Neural cell (in vitro differentiated cells): ENCODE data around the gene CIROP. TPM values are rescaled to one million over a fixed set of nuclear protein-coding genes. Genes with fewer than 3 reads are reported as not detected.

Source experiments
- H2AFZ ChIP-seq: fragments of 200-600, 300-800 bp; sonication (generic), shearing (Covaris generic); 2 replicates; pipeline ENCODE4 v1.6.0; 2014; ENCODE audit warnings: low read depth, mild to moderate bottlenecking, antibody characterized with exemption, low read length, moderate library complexity
- H3F3A ChIP-seq: fragments of 200-600 bp; shearing (Covaris generic); 2 replicates; pipeline ENCODE4 v1.6.1; 2016; ENCODE audit warnings: mild to moderate bottlenecking, moderate library complexity, mixed read lengths, antibody characterized with exemption, low read length; ENCODE audit not compliant: insufficient read depth, poor library complexity, severe bottlenecking
- H3K27ac ChIP-seq: fragments of 200-600, 300-800 bp; sonication (generic), shearing (Covaris generic); 2 replicates; pipeline ENCODE4 v1.5.1; 2014; ENCODE audit warnings: mild to moderate bottlenecking, low read length, moderate library complexity
- H3K27me3 ChIP-seq: fragments of 300-800, 200-600 bp; sonication (generic), shearing (Covaris generic); 2 replicates; pipeline ENCODE4 v1.6.0; 2014; ENCODE audit warnings: mild to moderate bottlenecking, low read depth, low read length, moderate library complexity; ENCODE audit not compliant: insufficient read depth
- H3K36me3 ChIP-seq: fragments of 300-800, 200-600 bp; sonication (generic), shearing (Covaris generic); 2 replicates; pipeline ENCODE4 v1.5.1; 2014; ENCODE audit warnings: mild to moderate bottlenecking, antibody characterized with exemption, low read length, moderate library complexity; ENCODE audit not compliant: insufficient read depth
- H3K4me2 ChIP-seq: fragments of 300-800, 200-600 bp; sonication (generic), shearing (Covaris generic); 2 replicates; pipeline ENCODE4 v1.6.0; 2014; ENCODE audit warnings: mild to moderate bottlenecking, low read length
- H3K4me3 ChIP-seq: fragments of 300-800, 200-600 bp; sonication (generic), shearing (Covaris generic); 2 replicates; pipeline ENCODE4 v1.5.1; 2014; ENCODE audit warnings: mild to moderate bottlenecking, low read length, moderate library complexity
- H3K79me2 ChIP-seq: fragments of 200-600 bp; shearing (Covaris generic); replicated peaks from 2 replicates; pipeline ENCODE4 v1.6.0; 2014; ENCODE audit warnings: mild to moderate bottlenecking, low read length, moderate library complexity; ENCODE audit not compliant: insufficient read depth
- H3K9ac ChIP-seq: fragments of 300-800, 200-600 bp; sonication (generic), shearing (Covaris generic); 2 replicates; pipeline ENCODE4 v1.6.1; 2016; ENCODE audit warnings: mild to moderate bottlenecking, low read length, mixed read lengths
- H3K9me2 ChIP-seq: fragments of 200-600 bp; shearing (Covaris generic); 2 replicates; pipeline ENCODE4 v1.6.1; 2016; ENCODE audit warnings: mild to moderate bottlenecking, low read length, mixed read lengths; ENCODE audit not compliant: insufficient read depth
- H3K9me3 ChIP-seq: fragments of 200-600, 300-800 bp; sonication (generic), shearing (Covaris generic); 2 replicates; pipeline ENCODE4 v1.6.1; 2016; ENCODE audit warnings: mild to moderate bottlenecking, mixed run types, low read length, moderate library complexity, mixed read lengths
- H4K20me1 ChIP-seq: fragments of 200-600 bp; shearing (Covaris generic); 2 replicates; pipeline ENCODE4 v1.6.1; 2016; ENCODE audit warnings: mild to moderate bottlenecking, mixed run types; ENCODE audit not compliant: insufficient read depth
- EP300 ChIP-seq: fragments of 450-650 bp; conservative IDR thresholded peaks from 2 replicates; pipeline ENCODE4 v1.6.1; 2014; ENCODE audit warnings: antibody characterized with exemption, mild to moderate bottlenecking, moderate library complexity; ENCODE audit not compliant: poor library complexity, severe bottlenecking
- EZH2 ChIP-seq: fragments of 200-600, 300-800 bp; shearing (Covaris generic), sonication (generic); IDR thresholded peaks from 2 replicates; pipeline ENCODE4 v1.6.1; 2014; ENCODE audit warnings: antibody characterized with exemption, low read length, borderline replicate concordance, mild to moderate bottlenecking; ENCODE audit not compliant: insufficient read depth, poor library complexity, severe bottlenecking
- MXI1 ChIP-seq: fragments of 450-650 bp; conservative IDR thresholded peaks from 2 replicates; pipeline ENCODE4 v1.6.1; 2014; ENCODE audit warnings: antibody characterized with exemption, mild to moderate bottlenecking; ENCODE audit not compliant: poor library complexity, severe bottlenecking
- POLR2AphosphoS5 ChIP-seq: IDR thresholded peaks from 2 replicates; pipeline ENCODE4 v1.6.1; 2012
- RAD21 ChIP-seq: fragments of 450-650 bp; conservative IDR thresholded peaks from 2 replicates; pipeline ENCODE4 v1.6.1; 2014; ENCODE audit warnings: antibody characterized with exemption, mild to moderate bottlenecking, moderate library complexity
- SMC3 ChIP-seq: fragments of 450-650 bp; conservative IDR thresholded peaks from 2 replicates; pipeline ENCODE4 v1.6.1; 2014; ENCODE audit warnings: antibody characterized with exemption, mild to moderate bottlenecking, moderate library complexity; ENCODE audit not compliant: poor library complexity
- TAF1 ChIP-seq: IDR thresholded peaks from 2 replicates; pipeline ENCODE4 v1.6.1; 2012; ENCODE audit warnings: low read depth
- polyA plus RNA-seq: library from polyadenylated mRNA; depleted of rRNA; stranded (reverse); fragments of >200 nt; gene quantifications from 2 replicates; pipeline ENCODE4 v1.2.3, GENCODE V29; 2014
- TF ChIP-seq, protein P1 (sequence below): IDR thresholded peaks from 2 replicates; pipeline ENCODE4 v1.6.1; 2012; ENCODE audit warnings: borderline replicate concordance
- TF ChIP-seq, protein P2 (sequence below): fragments of 450-650 bp; IDR thresholded peaks from 2 replicates; pipeline ENCODE4 v1.5.1; 2014; ENCODE audit warnings: antibody characterized with exemption, mild to moderate bottlenecking, moderate library complexity; ENCODE audit not compliant: poor library complexity, severe bottlenecking

CIROP gene
- polyA plus RNA-seq, 1 donor from 2014 or later = not detected

DNA sequence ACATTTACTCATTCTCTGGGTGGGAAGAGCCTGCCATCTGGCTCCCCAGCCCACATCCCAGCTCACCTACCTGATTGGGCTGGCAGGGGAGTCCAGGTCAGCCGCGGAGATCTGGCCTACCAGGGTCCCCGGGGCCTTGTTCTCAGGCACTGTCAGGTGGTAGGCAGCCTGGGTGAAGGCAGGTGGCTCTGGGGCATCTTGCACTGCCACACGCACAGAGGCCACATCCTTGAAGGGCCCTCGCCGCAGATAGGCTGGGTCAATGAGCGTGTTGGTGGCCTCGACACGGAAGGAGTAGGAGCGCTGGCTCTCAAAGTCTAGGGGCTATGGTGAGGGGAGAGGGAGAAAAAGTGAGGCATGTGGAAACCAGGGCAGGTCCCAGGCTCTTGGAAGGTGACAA is 51.4 kb downstream of the CIROP start:
- no peaks in the 10 kb centered on the region for H4K20me1 ChIP-seq
- no peak overlapping the region for H2AFZ ChIP-seq
- no peaks in the 10 kb centered on the region for H3K9me2 ChIP-seq
- H3K36me3 ChIP-seq = no peaks in the 10 kb centered on the region
- no peak for TF ChIP-seq POLR2AphosphoS5
- no peak for TF ChIP-seq TAF1
- TF ChIP-seq EP300 = no peak
- TF ChIP-seq EZH2 = no peak
- no peak for TF ChIP-seq RAD21
- no peak for TF ChIP-seq MXI1
- TF ChIP-seq, protein P1, sequence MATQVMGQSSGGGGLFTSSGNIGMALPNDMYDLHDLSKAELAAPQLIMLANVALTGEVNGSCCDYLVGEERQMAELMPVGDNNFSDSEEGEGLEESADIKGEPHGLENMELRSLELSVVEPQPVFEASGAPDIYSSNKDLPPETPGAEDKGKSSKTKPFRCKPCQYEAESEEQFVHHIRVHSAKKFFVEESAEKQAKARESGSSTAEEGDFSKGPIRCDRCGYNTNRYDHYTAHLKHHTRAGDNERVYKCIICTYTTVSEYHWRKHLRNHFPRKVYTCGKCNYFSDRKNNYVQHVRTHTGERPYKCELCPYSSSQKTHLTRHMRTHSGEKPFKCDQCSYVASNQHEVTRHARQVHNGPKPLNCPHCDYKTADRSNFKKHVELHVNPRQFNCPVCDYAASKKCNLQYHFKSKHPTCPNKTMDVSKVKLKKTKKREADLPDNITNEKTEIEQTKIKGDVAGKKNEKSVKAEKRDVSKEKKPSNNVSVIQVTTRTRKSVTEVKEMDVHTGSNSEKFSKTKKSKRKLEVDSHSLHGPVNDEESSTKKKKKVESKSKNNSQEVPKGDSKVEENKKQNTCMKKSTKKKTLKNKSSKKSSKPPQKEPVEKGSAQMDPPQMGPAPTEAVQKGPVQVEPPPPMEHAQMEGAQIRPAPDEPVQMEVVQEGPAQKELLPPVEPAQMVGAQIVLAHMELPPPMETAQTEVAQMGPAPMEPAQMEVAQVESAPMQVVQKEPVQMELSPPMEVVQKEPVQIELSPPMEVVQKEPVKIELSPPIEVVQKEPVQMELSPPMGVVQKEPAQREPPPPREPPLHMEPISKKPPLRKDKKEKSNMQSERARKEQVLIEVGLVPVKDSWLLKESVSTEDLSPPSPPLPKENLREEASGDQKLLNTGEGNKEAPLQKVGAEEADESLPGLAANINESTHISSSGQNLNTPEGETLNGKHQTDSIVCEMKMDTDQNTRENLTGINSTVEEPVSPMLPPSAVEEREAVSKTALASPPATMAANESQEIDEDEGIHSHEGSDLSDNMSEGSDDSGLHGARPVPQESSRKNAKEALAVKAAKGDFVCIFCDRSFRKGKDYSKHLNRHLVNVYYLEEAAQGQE = no peak
- no peak overlapping the region for H3K4me2 ChIP-seq
- peaks cover 6% of the 10 kb centered on the region for H3K79me2 ChIP-seq
- no peak overlapping the region for H3K27ac ChIP-seq
- no peak overlapping the region for H3K4me3 ChIP-seq
- no peaks in the 10 kb centered on the region for H3F3A ChIP-seq
- no peak overlapping the region for H3K9ac ChIP-seq
- no peaks in the 10 kb centered on the region for H3K27me3 ChIP-seq
- no peaks in the 10 kb centered on the region for H3K9me3 ChIP-seq

DNA sequence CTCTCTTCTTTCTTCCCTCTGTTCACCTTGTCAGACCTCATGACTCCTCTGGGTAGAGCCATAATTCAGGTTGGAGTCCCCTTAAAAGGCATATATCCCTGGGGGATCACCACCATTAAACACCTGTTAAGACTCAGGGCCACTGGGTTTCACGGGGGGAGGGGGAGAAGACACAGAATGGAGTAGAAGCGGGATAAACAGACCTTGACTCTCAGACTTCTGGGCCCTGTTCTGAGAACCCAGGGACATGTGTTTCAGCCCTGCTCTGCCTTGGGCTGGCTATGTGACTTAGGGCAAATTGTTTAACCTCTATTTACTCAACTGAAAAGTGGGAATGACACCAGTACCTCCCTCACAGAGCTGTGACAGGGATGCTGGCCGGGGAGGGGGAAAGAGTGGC is 52.1 kb downstream of the CIROP start:
- TF ChIP-seq RAD21 (no peak), EP300 (no peak), MXI1 (no peak), POLR2AphosphoS5 (no peak), EZH2 (no peak), TAF1 (no peak), SMC3 (no peak)
- TF ChIP-seq, protein P1 = no peak
- TF ChIP-seq, protein P2, sequence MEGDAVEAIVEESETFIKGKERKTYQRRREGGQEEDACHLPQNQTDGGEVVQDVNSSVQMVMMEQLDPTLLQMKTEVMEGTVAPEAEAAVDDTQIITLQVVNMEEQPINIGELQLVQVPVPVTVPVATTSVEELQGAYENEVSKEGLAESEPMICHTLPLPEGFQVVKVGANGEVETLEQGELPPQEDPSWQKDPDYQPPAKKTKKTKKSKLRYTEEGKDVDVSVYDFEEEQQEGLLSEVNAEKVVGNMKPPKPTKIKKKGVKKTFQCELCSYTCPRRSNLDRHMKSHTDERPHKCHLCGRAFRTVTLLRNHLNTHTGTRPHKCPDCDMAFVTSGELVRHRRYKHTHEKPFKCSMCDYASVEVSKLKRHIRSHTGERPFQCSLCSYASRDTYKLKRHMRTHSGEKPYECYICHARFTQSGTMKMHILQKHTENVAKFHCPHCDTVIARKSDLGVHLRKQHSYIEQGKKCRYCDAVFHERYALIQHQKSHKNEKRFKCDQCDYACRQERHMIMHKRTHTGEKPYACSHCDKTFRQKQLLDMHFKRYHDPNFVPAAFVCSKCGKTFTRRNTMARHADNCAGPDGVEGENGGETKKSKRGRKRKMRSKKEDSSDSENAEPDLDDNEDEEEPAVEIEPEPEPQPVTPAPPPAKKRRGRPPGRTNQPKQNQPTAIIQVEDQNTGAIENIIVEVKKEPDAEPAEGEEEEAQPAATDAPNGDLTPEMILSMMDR = no peak
- Histone ChIP-seq H3K36me3 (no peaks in the 10 kb centered on the region), H3K9me2 (no peaks in the 10 kb centered on the region), H3K9ac (no peak overlapping the region), H3K9me3 (no peaks in the 10 kb centered on the region), H2AFZ (no peak overlapping the region), H3K4me2 (no peak overlapping the region), H4K20me1 (no peaks in the 10 kb centered on the region), H3F3A (no peaks in the 10 kb centered on the region), H3K79me2 (peaks cover 6% of the 10 kb centered on the region), H3K27me3 (no peaks in the 10 kb centered on the region), H3K27ac (no peak overlapping the region), H3K4me3 (no peak overlapping the region)
